ENCODE measurements around the gene CLDN11. TPM values are rescaled to one million over a fixed set of nuclear protein-coding genes. Genes with fewer than 3 reads are reported as not detected.

Gene CLDN11
- total RNA-seq, result 61.1 TPM
- long read RNA-seq, partial matches to known transcripts, result 0 of 2 reads
- long read RNA-seq, other reads (novel, unspliced or antisense), result 0 of 2 reads

DNA sequence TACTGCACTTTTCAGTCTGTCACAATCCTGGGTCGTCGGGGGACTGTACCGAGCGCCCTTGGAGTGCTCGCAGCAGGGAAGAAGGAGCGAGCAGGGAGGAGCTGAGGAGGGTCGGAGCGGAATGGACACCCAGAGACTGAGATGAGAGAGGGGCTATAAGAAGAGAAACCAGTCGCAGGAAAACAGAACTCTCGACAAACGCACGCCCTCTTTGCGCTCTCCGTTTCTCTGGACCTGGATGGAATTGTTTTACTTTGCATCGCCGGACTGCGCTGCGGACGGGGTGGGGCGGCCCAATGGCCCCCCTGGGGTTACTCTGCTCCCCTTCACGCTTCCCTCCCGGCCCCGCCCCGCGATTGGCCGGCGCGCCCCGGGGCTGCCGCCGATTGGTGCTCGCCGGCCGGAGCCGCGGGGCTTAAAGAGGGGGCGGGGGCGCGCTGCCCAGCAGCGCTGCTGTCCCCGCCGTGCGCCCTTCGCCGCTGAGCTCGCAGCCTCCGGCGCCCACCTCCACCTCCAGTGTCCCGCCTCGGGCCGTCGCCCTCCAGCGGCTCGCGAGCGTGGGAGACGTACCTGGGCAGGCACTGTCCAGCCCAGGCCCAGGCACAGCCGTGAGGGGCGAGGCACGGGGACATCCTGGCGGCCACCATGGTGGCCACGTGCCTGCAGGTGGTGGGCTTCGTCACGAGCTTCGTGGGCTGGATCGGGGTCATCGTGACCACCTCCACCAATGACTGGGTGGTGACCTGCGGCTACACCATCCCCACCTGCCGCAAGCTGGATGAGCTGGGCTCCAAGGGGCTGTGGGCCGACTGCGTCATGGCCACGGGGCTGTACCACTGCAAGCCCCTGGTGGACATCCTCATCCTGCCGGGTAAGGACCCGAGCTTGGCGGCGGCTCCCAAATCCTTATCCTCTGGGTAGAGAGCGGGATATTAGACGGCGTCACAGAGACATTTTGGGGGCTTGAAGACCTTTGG is at the start of gene CLDN11:
Gene CLDN11 (plus strand): TSS at position 447 of the 977 bp plus-strand sequence. CDS start 199 bp downstream, at position 646.
- no peak for DNase-seq (ENCODE audit: low spot score)

DNA sequence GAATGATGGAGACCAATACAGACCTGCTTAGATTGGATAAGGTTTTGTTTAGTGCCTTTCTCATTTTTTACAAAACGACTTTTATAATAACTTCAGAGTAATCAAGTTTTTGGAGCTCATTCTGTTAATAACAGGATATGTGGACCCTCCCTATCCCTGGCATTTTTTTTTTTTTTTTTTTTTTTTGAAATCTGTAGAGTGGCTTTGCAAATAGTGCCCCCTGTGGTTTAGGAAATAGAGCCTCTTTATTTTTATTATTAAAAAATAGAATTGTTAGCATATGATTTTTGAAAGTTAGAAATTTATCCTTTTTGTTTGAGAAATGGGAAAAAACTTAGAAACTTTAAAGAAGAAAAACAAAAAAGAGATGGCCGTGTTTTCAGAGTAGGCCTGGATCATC is 49.7 kb upstream of the CLDN11 start:
- no peak for DNase-seq (ENCODE audit: low spot score)

DNA sequence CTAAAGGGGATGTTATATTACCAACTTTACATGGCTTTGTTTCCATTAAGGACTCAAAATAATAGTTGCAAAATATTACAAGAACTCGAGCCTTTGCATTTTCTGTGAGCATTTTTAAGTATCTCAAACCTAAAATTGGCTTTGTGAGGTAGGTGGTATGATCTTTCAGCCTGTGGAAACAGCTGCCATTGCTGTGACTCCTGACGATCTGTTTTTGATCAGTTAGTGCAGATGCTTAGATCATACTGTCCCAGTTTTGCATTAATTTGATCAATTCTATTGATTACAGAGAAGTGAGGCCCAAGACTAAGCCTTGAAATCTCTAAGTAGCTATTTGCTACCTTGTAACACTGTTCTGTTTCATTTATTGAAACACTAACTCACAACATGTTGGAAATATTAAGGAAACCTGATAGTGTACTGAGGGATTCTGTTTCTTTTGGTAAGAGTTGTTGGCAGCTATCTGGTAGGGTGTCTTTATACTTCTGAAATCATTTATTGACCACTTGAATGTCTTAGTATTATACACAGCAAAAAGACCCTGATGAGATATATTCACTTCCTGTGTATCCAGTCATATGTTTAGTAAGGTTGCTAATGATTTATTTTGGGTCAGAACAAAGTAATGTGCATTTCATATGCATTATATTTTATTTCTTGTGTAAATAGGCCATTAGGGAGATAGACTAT is 46.3 kb upstream of the CLDN11 start:
- no peak for DNase-seq (ENCODE audit: low spot score)

GRCh38 chr3:170383567-170383966 is 35.1 kb upstream of the CLDN11 start:
- no peak for DNase-seq (ENCODE audit: low spot score)

DNA sequence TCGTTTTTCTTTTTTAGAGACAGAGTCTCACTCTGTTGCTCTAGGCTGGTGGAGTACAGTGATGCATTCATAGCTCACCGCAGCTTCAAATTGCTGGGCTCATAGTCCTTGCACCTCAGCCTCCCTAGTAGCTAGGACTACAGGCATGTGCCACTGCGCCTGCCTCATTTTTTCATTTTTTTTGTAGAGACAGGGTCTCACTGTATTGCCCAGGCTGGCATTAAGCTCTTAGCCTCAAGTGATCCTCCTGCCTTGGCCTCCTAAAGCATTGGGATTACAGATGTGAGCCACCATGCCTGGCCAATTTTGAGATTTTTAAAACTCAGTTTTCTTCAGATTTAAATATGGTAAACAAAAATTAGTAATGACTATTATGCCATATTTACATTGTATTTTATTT is 32.2 kb upstream of the CLDN11 start:
- DNase-seq (ENCODE audit: low spot score), result no peak

- no peak for DNase-seq (ENCODE audit: low spot score)
These were observed 30.7 kb upstream of the CLDN11 start for GRCh38 chr3:170387950-170388349.

GRCh38 chr3:170391108-170391507 is 27.6 kb upstream of the CLDN11 start:
- DNase-seq (ENCODE audit: low spot score), result no peak

DNA sequence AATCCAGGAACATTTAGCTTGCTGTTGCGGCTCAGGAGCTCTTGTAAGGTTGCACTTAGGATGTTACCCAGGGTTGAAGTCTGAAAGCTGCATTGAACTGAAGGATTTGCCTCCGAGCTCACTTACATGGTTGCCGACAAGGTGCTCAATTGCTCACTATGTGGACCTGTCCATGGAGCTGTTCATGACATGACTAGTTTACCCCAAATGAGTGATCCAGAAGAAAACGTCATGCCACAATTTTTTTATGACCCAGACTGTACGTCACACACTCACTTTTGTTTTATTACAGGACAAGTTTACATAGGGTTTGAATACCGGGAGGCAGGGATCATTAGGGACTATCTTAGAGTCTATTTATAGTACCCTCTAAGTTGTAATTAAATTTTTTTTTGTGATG is 21.0 kb upstream of the CLDN11 start:
- DNase-seq (ENCODE audit: low spot score), result no peak

DNA sequence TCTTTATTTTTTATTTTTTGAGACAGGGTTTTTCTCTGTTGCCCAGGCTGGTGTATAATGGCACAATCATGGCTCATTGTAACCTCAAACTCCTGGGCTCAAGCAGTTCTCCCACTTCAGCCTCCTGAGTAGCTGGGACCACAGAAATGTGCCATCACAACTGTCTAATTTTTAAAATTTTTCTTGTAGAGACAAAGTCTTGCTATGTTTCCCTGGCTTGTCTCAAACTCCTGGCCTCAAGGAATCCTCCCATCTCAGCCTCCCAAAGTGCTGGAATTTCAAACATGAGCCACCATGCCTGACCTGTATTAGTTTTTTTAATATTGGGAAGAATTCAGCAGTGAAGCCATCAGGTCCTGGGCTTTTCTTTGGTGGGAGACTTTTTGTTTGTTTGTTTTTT is 13.6 kb upstream of the CLDN11 start:
- no peak for DNase-seq (ENCODE audit: low spot score)

DNA sequence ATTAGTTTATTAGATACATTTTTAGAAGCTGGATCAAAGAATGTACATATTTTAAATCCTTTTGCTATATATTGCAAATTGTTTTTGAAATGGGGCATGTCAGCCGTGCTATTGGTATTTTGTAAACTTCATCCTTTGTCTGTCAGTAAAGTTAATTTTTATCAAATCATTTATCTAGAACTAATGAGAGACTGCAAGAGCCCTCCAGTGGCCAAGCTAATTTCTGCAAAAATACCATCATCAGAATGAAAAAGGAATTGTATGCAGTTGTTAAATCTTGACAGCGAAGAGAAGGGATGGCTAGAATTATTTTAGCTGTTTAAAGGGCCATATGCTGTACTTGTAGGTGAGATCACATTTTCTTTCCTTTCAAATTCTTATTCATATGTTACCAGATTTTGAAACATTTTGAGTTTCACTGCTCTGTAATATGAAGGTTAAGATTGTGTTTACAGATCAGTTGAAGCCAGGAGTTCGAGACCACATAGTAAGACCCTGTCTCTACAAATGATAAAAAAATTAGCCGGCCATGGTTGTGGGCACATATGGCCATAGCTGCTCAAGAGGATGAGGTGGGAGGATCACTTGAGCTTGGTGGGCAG is 8.1 kb upstream of the CLDN11 start:
- no peak for DNase-seq (ENCODE audit: low spot score)

DNA sequence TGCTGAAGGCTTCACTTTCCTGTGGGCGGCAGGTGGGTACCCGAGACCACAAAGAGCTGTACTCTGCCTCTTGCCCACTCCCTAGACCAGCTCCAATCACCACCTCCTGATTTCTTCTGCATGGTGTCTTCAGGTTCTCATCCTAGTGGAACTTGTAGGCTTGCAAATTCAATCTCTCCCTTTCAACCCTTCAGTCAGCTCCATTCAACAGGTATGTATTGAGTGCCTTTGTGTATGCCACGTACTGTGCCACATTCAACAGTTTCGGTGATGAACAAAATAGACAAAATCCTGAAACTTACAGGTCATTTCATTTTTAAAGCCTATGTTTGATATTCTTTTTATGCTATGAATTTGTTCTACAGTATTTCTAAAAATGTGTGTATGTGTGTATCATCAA is 5.4 kb upstream of the CLDN11 start:
- DNase-seq (ENCODE audit: low spot score), result no peak

GRCh38 chr3:170414202-170414663 is 4.4 kb upstream of the CLDN11 start:
- no peak for DNase-seq (ENCODE audit: low spot score)

DNA sequence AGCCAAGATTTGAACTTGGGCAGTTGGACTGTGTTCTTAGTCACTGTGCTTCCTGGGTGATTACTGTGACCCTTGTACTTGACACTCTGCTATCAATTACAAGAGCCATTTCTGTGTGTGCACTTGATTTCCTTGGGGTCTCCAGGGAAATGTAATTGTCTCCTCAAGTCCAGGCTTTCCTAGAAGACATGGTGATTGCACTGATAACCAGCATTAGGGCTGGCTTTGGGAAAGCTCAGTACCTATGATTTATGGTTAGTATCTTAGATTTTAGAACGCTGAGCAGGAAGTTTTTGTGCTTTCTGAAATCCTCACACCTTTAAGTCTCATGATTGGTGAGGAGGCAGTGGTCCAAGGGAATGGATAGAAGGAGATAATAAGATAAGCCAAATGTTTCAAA is 1.6 kb upstream of the CLDN11 start:
- no peak for DNase-seq (ENCODE audit: low spot score)

GRCh38 chr3:170419557-170420087 is 954 bp downstream of the CLDN11 start:
- no peak for DNase-seq (ENCODE audit: low spot score)

DNA sequence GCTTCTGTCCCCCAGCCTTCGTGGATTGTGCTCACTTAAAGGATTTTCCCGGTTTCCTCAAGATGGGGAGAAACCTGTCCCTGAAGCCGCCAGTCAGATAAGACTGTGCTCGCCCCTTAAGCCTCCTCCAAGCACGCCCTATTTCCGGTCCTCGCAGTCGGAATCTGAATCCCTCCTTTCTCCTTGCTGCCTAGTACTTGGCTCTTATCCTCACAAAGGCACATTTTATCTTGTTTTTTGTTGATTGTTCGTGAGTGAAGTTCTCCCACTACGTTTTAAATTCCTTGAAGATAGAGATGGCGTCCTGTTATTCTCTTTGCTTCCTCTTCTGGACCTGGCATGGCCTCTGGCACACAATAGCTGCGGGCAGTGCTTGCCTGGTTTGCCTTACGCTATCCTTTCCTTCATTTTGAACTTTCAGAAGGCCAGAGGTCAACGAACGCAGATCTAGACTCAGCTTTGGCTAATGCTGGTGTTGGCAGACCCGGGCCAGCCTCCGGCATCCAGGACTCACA is 1.7 kb downstream of the CLDN11 start:
- no peak for DNase-seq (ENCODE audit: low spot score)

DNA sequence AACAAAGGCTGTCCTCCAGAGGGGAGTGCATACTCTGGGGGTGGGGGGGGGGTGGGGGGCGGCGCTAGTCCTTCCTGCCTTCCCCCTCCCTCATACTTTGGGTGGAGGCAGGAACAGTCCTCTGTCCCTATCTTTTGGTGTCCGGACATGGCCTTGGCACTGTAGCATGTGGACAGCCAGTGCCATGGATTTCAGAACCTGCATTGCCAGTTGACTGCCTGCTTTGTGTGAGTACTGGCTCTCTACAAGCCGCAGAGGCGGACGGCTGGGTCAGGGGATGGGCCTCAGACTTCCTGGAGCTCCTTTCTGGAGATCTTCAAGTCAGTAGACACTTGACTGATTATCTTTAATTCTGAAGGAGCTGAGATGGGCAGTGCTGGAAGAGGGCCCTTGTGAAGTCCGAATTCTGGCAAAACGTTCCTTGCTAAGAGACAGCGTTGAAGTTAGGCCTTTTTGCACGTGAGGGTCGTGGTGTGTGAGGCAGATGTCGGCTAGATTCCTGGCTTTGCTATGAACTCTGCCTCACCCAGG is 2.5 kb downstream of the CLDN11 start:
- DNase-seq (ENCODE audit: low spot score), result no peak

GRCh38 chr3:170421758-170422157 is 3.1 kb downstream of the CLDN11 start:
- no peak for DNase-seq (ENCODE audit: low spot score)

DNA sequence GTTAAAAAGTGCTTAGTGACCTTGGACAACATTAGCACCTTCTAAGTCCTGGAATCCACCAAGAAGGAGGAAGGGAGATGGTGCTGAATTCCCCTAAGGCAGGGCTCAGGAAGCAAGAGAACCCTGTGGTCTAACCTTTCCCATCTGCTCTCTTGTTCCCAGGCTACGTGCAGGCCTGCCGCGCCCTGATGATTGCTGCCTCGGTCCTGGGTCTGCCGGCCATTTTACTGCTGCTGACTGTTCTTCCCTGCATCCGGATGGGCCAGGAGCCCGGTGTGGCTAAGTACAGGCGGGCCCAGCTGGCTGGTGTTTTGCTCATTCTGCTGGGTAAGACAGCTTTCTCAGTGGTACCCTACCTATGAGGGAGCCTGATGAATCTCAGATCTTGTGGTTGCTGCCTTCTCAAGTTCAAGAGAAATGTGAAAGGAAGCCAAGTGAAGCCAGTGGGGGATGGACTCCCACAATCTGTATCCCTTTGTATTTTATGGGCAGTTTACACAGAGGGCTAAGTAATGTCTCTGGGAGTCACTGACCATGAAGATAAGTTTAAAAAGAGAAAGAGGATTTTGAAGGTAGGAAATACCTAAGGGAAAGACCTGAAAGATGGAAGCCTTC is 4.4 kb downstream of the CLDN11 start:
- no peak for DNase-seq (ENCODE audit: low spot score)

GRCh38 chr3:170424879-170425278 is 6.2 kb downstream of the CLDN11 start:
- DNase-seq (ENCODE audit: low spot score), result no peak

- DNase-seq (ENCODE audit: low spot score), result no peak
These were observed 7.0 kb downstream of the CLDN11 start for GRCh38 chr3:170425491-170426239.

Data from mesenteric fat pad (tissue), 1 donor.